GM12878 (cell line): Measurements from ENCODE around the gene HTRA3. TPM values are rescaled to one million over a fixed set of nuclear protein-coding genes. Genes with fewer than 3 reads are reported as not detected.

Source experiments
- ATAC-seq: fragments of 200-7000 bp; cut with Tn5 transposase; 3 replicates; pipeline ENCODE4 v1.9.1; 2020; ENCODE audit warnings: mild to moderate bottlenecking, moderate library complexity
- BruUV-seq: library from RNA; stranded (reverse); fragments of 400-500 nt; replicated peaks from 2 replicates; lab custom pipeline; 2021; lab: Mats Ljungman, UMichigan
- CTCF ChIA-PET: fragments of 300-600 bp; sonication (Branson Sonifier 250); formaldehyde crosslinking; extraction: SDS; loops from one replicate; lab custom pipeline; 2021; ENCODE audit warnings: inconsistent platforms; lab: Yijun Ruan, JAX
- POLR2A ChIA-PET: fragments of 350-600 bp; formaldehyde crosslinking; extraction: SDS; loops from one replicate; lab custom pipeline; 2021; ENCODE audit warnings: inconsistent platforms; lab: Charles Lee
- RAD21 ChIA-PET: fragments of 300-600 bp; sonication (Branson Sonifier 250); formaldehyde crosslinking; loops from one replicate; lab custom pipeline; 2023; ENCODE audit warnings: antibody characterized with exemption; ENCODE audit not compliant: unreplicated experiment; lab: Charles Lee
- SMC1A ChIA-PET: fragments of 300-600 bp; sonication (Branson Sonifier 250); formaldehyde crosslinking; loops from one replicate; lab custom pipeline; 2023; ENCODE audit not compliant: unreplicated experiment, uncharacterized antibody; lab: Charles Lee
- DNase-seq: peaks from one replicate; pipeline ENCODE4 v3.0.0-alpha.2; 2011; ENCODE audit warnings: low read depth, low spot score
- FAIRE-seq: peaks from 3 replicates; lab custom pipeline; 2011; peaks lifted over from hg19 to GRCh38; lab: Jason Lieb, UNC
- H2AFZ ChIP-seq: 2 replicates; pipeline ENCODE4 v1.6.0; 2011; ENCODE audit warnings: low read depth, low read length, control low read depth; ENCODE audit not compliant: control insufficient read depth
- H3K27ac ChIP-seq: 2 replicates; pipeline ENCODE4 v1.5.1; 2011; ENCODE audit warnings: control low read depth; ENCODE audit not compliant: control insufficient read depth, insufficient read depth
- H3K27me3 ChIP-seq, 2 experiments: replicated peaks in 1 of 2; 2 replicates each; pipeline versions ENCODE4 v1.6.0 to v1.6.1; 2011; ENCODE audit warnings: low read length in 1 of 2; ENCODE audit not compliant: control insufficient read depth in 2 of 2, insufficient read depth in 2 of 2
- H3K36me3 ChIP-seq, 2 experiments: 2 replicates each; pipeline ENCODE4 v1.5.1; 2011; ENCODE audit warnings: low read length in 1 of 2; ENCODE audit not compliant: control insufficient read depth in 2 of 2, insufficient read depth in 2 of 2
- H3K4me1 ChIP-seq: 2 replicates; pipeline ENCODE4 v1.6.1; 2011; ENCODE audit warnings: mild to moderate bottlenecking, low read length, moderate library complexity, mixed read lengths; ENCODE audit not compliant: control insufficient read depth, insufficient read depth
- H3K4me2 ChIP-seq: 2 replicates; pipeline ENCODE4 v1.6.0; 2011; ENCODE audit warnings: control low read depth; ENCODE audit not compliant: control insufficient read depth, insufficient read depth
- H3K4me3 ChIP-seq: fragments of 200-600 bp; sonication (generic); 2 replicates; pipeline ENCODE4 v1.5.1; 2016
- H3K79me2 ChIP-seq: 2 replicates; pipeline ENCODE4 v1.6.0; 2011; ENCODE audit warnings: low read length; ENCODE audit not compliant: control insufficient read depth, insufficient read depth
- H3K9ac ChIP-seq: 2 replicates; pipeline ENCODE4 v1.8.0; 2011; ENCODE audit warnings: low read length, control low read depth, mixed read lengths; ENCODE audit not compliant: control insufficient read depth, insufficient read depth
- H3K9me3 ChIP-seq: replicated peaks from 3 replicates; pipeline ENCODE4 v1.5.1; 2011; ENCODE audit warnings: mild to moderate bottlenecking, low read length; ENCODE audit not compliant: control insufficient read depth, insufficient read depth
- H4K20me1 ChIP-seq: 2 replicates; pipeline ENCODE4 v1.6.0; 2011; ENCODE audit not compliant: control insufficient read depth, insufficient read depth
- KDM1A ChIP-seq: fragments of 200-600 bp; sonication (generic); IDR thresholded peaks from 2 replicates; pipeline ENCODE4 v1.6.1; 2016; ENCODE audit warnings: borderline replicate concordance
- MEF2A ChIP-seq: IDR thresholded peaks from 2 replicates; pipeline ENCODE4 v1.6.1; 2011; ENCODE audit warnings: low read depth, mild to moderate bottlenecking, low read length, moderate library complexity; ENCODE audit not compliant: insufficient read depth
- MYC ChIP-seq: IDR thresholded peaks from 2 replicates; pipeline ENCODE4 v1.6.1; 2011; ENCODE audit warnings: mild to moderate bottlenecking, low read length, moderate library complexity, inconsistent platforms; ENCODE audit not compliant: insufficient read depth, insufficient replicate concordance, insufficient read length, severe bottlenecking
- RB1 ChIP-seq: fragments of 450-650 bp; formaldehyde crosslinking; IDR thresholded peaks from 2 replicates; pipeline ENCODE4 v1.6.1; 2017; ENCODE audit warnings: mild to moderate bottlenecking, borderline replicate concordance
- SUZ12 ChIP-seq: fragments of 200-600 bp; sonication (generic); IDR thresholded peaks from one replicate; pipeline ENCODE4 v1.6.1; 2018; ENCODE audit warnings: antibody characterized with exemption, mild to moderate bottlenecking; ENCODE audit not compliant: unreplicated experiment
- ZNF217 ChIP-seq: fragments of 450-650 bp; IDR thresholded peaks from 2 replicates; pipeline ENCODE4 v1.6.1; 2017; ENCODE audit warnings: antibody characterized with exemption, mild to moderate bottlenecking
- WGBS: methylation state at CpG from one replicate; pipeline ENCODE4 v1.1.6; 2016; ENCODE audit warnings: low lambda C conversion rate; ENCODE audit not compliant: insufficient replicate concordance, insufficient coverage; ENCODE audit errors: missing lambda C conversion rate; 5-methylcytosine and 5-hydroxymethylcytosine counted together
- in situ Hi-C: fragments of 300-500 bp; cut with MboI; formaldehyde crosslinking; loops from 9 replicates; pipeline ENCODE4 v1.14.3; 2018; ENCODE audit warnings: mixed read lengths
- intact Hi-C: fragments of 100-400 bp; cut with micrococcal nuclease; formaldehyde crosslinking; loops from one replicate; pipeline ENCODE4 v1.14.2; 2022; ENCODE audit not compliant: unreplicated experiment
- polyA plus RNA-seq, 11 experiments: library from polyadenylated mRNA; depleted of rRNA in 4 of 11; unstranded in 6 of 11; stranded (reverse) in 5 of 11; fragments of >200 nt; fragmentation: Nextera tagmentation in 4 of 11; fragmentation: Illumina TruSeq in 1 of 11; extraction: Ambion mirVana in 4 of 11; extraction: Trizol in 1 of 11; gene quantifications; 1 replicate in 1 of 11; 2 replicates in 10 of 11; pipeline versions ENCODE4 v1.2.1 to v1.2.3, GENCODE V29; 2011 to 2016; ENCODE audit warnings: inconsistent platforms in 2 of 11, missing spikeins in 2 of 11, low read depth in 1 of 11
- total RNA-seq, 4 experiments: library from RNA; depleted of rRNA in 3 of 4; stranded (reverse); fragments of >200 nt in 3 of 4; fragmentation: Illumina TruSeq in 1 of 4; extraction: Trizol in 1 of 4; gene quantifications; 2 replicates each; pipeline versions ENCODE4 v1.2.1 to v1.2.3, GENCODE V29; 2013 to 2021
- TF ChIP-seq, protein P1 (sequence below): IDR thresholded peaks from 2 replicates; pipeline ENCODE4 v1.6.1; 2012; ENCODE audit warnings: improper control_type of control experiment, low read depth, low read length; ENCODE audit not compliant: insufficient replicate concordance
- TF ChIP-seq, protein P2 (sequence below): fragments of 450-650 bp; IDR thresholded peaks from 2 replicates; pipeline ENCODE4 v1.6.1; 2017; ENCODE audit warnings: mild to moderate bottlenecking, moderate library complexity

Gene HTRA3
- total and polyA plus RNA-seq, 10 of the 15 experiments (the other 5 are each of a cell fraction or from before 2014, with no cell fraction given): 0.04 to 1.2 (median 0.08) TPM; not detected in 7

DNA sequence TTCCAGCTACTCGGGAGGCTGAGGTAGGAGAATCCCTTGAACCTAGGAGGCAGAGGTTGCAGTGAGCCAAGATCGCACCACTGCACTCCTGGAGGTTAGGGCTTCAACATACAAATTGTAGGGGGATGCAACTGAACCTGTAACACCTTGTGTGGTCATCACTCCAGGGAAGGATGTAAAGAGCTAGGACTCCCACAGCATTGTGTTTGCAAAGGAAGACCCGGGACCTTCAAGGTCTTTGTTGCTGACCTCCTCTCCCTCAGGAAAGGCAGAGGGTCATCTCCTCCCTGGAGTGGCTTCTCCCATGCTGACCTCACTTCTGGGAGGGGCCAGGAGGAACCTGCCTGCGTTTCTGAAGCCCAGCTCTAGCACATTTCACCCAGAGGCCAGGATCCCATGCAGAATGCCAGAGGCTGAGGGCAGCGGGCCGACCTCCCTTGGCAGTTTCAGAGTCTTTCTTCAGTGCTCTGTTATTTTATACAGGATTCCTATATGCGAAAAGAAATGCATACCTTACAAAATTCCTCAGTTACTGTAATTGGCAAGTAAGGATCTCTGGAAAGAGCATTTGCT lies 80.2 kb downstream of the HTRA3 start:
- ATAC-seq (no peak), FAIRE-seq (no peak), DNase-seq (no peak)
- Histone ChIP-seq H3K4me3 (no peak overlapping the region), H3K9ac (no peak overlapping the region), H4K20me1 (no peaks in the 10 kb centered on the region), H3K27ac (no peak overlapping the region), H3K36me3 (no peaks in the 10 kb centered on the region), H3K79me2 (no peaks in the 10 kb centered on the region), H3K4me1 (no peaks in the 10 kb centered on the region), H3K9me3 (no peaks in the 10 kb centered on the region; the same call in 2 of the 3 replicates), H2AFZ (no peak overlapping the region), H3K4me2 (no peak overlapping the region), H3K27me3 (no peaks in the 10 kb centered on the region; a peak in 1 of 4 replicates)
- intact Hi-C loops (no loop called here), in situ Hi-C loops (no loop called here)
- POLR2A ChIA-PET: no interaction called here
- WGBS: 46% methylated on average over 7 of the region's 7 CpGs
- CTCF ChIA-PET: no interaction called here
- RAD21 ChIA-PET: no interaction called here
- BruUV-seq: no TSS peak
- TF ChIP-seq ZNF217: no peak
- TF ChIP-seq, protein P1, sequence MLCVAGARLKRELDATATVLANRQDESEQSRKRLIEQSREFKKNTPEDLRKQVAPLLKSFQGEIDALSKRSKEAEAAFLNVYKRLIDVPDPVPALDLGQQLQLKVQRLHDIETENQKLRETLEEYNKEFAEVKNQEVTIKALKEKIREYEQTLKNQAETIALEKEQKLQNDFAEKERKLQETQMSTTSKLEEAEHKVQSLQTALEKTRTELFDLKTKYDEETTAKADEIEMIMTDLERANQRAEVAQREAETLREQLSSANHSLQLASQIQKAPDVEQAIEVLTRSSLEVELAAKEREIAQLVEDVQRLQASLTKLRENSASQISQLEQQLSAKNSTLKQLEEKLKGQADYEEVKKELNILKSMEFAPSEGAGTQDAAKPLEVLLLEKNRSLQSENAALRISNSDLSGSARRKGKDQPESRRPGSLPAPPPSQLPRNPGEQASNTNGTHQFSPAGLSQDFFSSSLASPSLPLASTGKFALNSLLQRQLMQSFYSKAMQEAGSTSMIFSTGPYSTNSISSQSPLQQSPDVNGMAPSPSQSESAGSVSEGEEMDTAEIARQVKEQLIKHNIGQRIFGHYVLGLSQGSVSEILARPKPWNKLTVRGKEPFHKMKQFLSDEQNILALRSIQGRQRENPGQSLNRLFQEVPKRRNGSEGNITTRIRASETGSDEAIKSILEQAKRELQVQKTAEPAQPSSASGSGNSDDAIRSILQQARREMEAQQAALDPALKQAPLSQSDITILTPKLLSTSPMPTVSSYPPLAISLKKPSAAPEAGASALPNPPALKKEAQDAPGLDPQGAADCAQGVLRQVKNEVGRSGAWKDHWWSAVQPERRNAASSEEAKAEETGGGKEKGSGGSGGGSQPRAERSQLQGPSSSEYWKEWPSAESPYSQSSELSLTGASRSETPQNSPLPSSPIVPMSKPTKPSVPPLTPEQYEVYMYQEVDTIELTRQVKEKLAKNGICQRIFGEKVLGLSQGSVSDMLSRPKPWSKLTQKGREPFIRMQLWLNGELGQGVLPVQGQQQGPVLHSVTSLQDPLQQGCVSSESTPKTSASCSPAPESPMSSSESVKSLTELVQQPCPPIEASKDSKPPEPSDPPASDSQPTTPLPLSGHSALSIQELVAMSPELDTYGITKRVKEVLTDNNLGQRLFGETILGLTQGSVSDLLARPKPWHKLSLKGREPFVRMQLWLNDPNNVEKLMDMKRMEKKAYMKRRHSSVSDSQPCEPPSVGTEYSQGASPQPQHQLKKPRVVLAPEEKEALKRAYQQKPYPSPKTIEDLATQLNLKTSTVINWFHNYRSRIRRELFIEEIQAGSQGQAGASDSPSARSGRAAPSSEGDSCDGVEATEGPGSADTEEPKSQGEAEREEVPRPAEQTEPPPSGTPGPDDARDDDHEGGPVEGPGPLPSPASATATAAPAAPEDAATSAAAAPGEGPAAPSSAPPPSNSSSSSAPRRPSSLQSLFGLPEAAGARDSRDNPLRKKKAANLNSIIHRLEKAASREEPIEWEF: no peak
- TF ChIP-seq MEF2A: no peak
- TF ChIP-seq KDM1A: no peak
- TF ChIP-seq RB1: no peak
- TF ChIP-seq SUZ12: no peak
- TF ChIP-seq MYC: no peak
- TF ChIP-seq, protein P2, sequence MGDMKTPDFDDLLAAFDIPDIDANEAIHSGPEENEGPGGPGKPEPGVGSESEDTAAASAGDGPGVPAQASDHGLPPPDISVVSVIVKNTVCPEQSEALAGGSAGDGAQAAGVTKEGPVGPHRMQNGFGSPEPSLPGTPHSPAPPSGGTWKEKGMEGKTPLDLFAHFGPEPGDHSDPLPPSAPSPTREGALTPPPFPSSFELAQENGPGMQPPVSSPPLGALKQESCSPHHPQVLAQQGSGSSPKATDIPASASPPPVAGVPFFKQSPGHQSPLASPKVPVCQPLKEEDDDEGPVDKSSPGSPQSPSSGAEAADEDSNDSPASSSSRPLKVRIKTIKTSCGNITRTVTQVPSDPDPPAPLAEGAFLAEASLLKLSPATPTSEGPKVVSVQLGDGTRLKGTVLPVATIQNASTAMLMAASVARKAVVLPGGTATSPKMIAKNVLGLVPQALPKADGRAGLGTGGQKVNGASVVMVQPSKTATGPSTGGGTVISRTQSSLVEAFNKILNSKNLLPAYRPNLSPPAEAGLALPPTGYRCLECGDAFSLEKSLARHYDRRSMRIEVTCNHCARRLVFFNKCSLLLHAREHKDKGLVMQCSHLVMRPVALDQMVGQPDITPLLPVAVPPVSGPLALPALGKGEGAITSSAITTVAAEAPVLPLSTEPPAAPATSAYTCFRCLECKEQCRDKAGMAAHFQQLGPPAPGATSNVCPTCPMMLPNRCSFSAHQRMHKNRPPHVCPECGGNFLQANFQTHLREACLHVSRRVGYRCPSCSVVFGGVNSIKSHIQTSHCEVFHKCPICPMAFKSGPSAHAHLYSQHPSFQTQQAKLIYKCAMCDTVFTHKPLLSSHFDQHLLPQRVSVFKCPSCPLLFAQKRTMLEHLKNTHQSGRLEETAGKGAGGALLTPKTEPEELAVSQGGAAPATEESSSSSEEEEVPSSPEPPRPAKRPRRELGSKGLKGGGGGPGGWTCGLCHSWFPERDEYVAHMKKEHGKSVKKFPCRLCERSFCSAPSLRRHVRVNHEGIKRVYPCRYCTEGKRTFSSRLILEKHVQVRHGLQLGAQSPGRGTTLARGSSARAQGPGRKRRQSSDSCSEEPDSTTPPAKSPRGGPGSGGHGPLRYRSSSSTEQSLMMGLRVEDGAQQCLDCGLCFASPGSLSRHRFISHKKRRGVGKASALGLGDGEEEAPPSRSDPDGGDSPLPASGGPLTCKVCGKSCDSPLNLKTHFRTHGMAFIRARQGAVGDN: no peak
- SMC1A ChIA-PET: no interaction called here
